ENCODE data around the gene FARP1.

FARP1 gene

GRCh38 chr13:98360545-98360944 is 217.7 kb downstream of the FARP1 start:
- no peak overlapping the region for H3K4me3 ChIP-seq (replicated peaks; ENCODE audit: low read depth, low read length)
- H3K27me3 ChIP-seq (replicated peaks; ENCODE audit: control insufficient read depth, insufficient read depth, low read length): no peaks in the 10 kb centered on the region
- TF ChIP-seq CTCF (IDR thresholded peaks at IDR 0.05; ENCODE audit: insufficient read depth, low read length, poor library complexity, severe bottlenecking): no peak
- no peaks in the 10 kb centered on the region for H3K36me3 ChIP-seq (ENCODE audit: control insufficient read depth, insufficient read depth, low read length)
- DNase-seq (ENCODE audit: extremely low read depth, insufficient read length): no peak

GRCh38 chr13:98363326-98363725 is 220.4 kb downstream of the FARP1 start:
- Histone ChIP-seq H3K4me3 (replicated peaks; ENCODE audit: low read depth, low read length) (no peak overlapping the region), H3K27me3 (replicated peaks; ENCODE audit: control insufficient read depth, insufficient read depth, low read length) (no peaks in the 10 kb centered on the region), H3K36me3 (ENCODE audit: control insufficient read depth, insufficient read depth, low read length) (no peaks in the 10 kb centered on the region)
- no peak for TF ChIP-seq CTCF (IDR thresholded peaks at IDR 0.05; ENCODE audit: insufficient read depth, low read length, poor library complexity, severe bottlenecking)
- no peak for DNase-seq (ENCODE audit: extremely low read depth, insufficient read length)

GRCh38 chr13:98364179-98364578 is 221.3 kb downstream of the FARP1 start:
- no peak for TF ChIP-seq CTCF (IDR thresholded peaks at IDR 0.05; ENCODE audit: insufficient read depth, low read length, poor library complexity, severe bottlenecking)
- no peak for DNase-seq (ENCODE audit: extremely low read depth, insufficient read length)
- no peaks in the 10 kb centered on the region for H3K36me3 ChIP-seq (ENCODE audit: control insufficient read depth, insufficient read depth, low read length)
- H3K4me3 ChIP-seq (replicated peaks; ENCODE audit: low read depth, low read length): no peak overlapping the region
- no peaks in the 10 kb centered on the region for H3K27me3 ChIP-seq (replicated peaks; ENCODE audit: control insufficient read depth, insufficient read depth, low read length)

GRCh38 chr13:98364647-98365046 is 221.8 kb downstream of the FARP1 start:
- TF ChIP-seq CTCF (IDR thresholded peaks at IDR 0.05; ENCODE audit: insufficient read depth, low read length, poor library complexity, severe bottlenecking): no peak
- Histone ChIP-seq H3K27me3 (replicated peaks; ENCODE audit: control insufficient read depth, insufficient read depth, low read length) (no peaks in the 10 kb centered on the region), H3K4me3 (replicated peaks; ENCODE audit: low read depth, low read length) (no peak overlapping the region), H3K36me3 (ENCODE audit: control insufficient read depth, insufficient read depth, low read length) (no peaks in the 10 kb centered on the region)
- no peak for DNase-seq (ENCODE audit: extremely low read depth, insufficient read length)

GRCh38 chr13:98365302-98365701 is 222.4 kb downstream of the FARP1 start:
- DNase-seq (ENCODE audit: extremely low read depth, insufficient read length): no peak
- no peak for TF ChIP-seq CTCF (IDR thresholded peaks at IDR 0.05; ENCODE audit: insufficient read depth, low read length, poor library complexity, severe bottlenecking)
- H3K27me3 ChIP-seq (replicated peaks; ENCODE audit: control insufficient read depth, insufficient read depth, low read length): no peaks in the 10 kb centered on the region
- H3K36me3 ChIP-seq (ENCODE audit: control insufficient read depth, insufficient read depth, low read length): no peaks in the 10 kb centered on the region
- H3K4me3 ChIP-seq (replicated peaks; ENCODE audit: low read depth, low read length): no peak overlapping the region

GRCh38 chr13:98366010-98366409 is 223.1 kb downstream of the FARP1 start:
- no peak for TF ChIP-seq CTCF (IDR thresholded peaks at IDR 0.05; ENCODE audit: insufficient read depth, low read length, poor library complexity, severe bottlenecking)
- H3K27me3 ChIP-seq (replicated peaks; ENCODE audit: control insufficient read depth, insufficient read depth, low read length): no peaks in the 10 kb centered on the region
- DNase-seq (ENCODE audit: extremely low read depth, insufficient read length): no peak
- H3K36me3 ChIP-seq (ENCODE audit: control insufficient read depth, insufficient read depth, low read length): no peaks in the 10 kb centered on the region
- H3K4me3 ChIP-seq (replicated peaks; ENCODE audit: low read depth, low read length): no peak overlapping the region

Data from GM06990 (cell line).